Neural progenitor cell (in vitro differentiated cells): ENCODE measurements around the gene SPATA31D3. TPM values are rescaled to one million over a fixed set of nuclear protein-coding genes. Genes with fewer than 3 reads are reported as not detected.
"Not testable (repeated sequence)": the region's sequence is repeated elsewhere in the genome, so short reads cannot be mapped to it uniquely, and the experiment has no call there.

Experiments used
- DNase-seq: peaks from one replicate; pipeline ENCODE4 v3.0.0-alpha.2; 2016; ENCODE audit warnings: low spot score
- H2AFZ ChIP-seq: fragments of 200-600 bp; sonication (generic); replicated peaks from 2 replicates; pipeline ENCODE4 v1.6.1; 2016; ENCODE audit warnings: antibody characterized with exemption
- H3F3A ChIP-seq: fragments of 200-600 bp; sonication (generic); 2 replicates; pipeline ENCODE4 v1.6.1; 2016; ENCODE audit warnings: antibody characterized with exemption, low read depth
- H3K27ac ChIP-seq: fragments of 200-600 bp; sonication (generic); 2 replicates; pipeline ENCODE4 v1.5.1; 2016; ENCODE audit warnings: mild to moderate bottlenecking
- H3K27me3 ChIP-seq: fragments of 200-600 bp; sonication (generic); 2 replicates; pipeline ENCODE4 v1.6.1; 2016; ENCODE audit warnings: mild to moderate bottlenecking, moderate library complexity
- H3K36me3 ChIP-seq: fragments of 200-600 bp; sonication (generic); 2 replicates; pipeline ENCODE4 v1.5.1; 2016
- H3K4me1 ChIP-seq: fragments of 200-600 bp; sonication (generic); 2 replicates; pipeline ENCODE4 v1.6.1; 2016; ENCODE audit warnings: mixed run types
- H3K4me2 ChIP-seq: fragments of 200-600 bp; sonication (generic); 2 replicates; pipeline ENCODE4 v1.6.1; 2016
- H3K4me3 ChIP-seq: fragments of 200-600 bp; sonication (generic); 2 replicates; pipeline ENCODE4 v1.5.1; 2016
- H3K79me2 ChIP-seq: fragments of 200-600 bp; sonication (generic); 2 replicates; pipeline ENCODE4 v1.6.1; 2016; ENCODE audit warnings: low read depth
- H3K9ac ChIP-seq: fragments of 200-600 bp; sonication (generic); 2 replicates; pipeline ENCODE4 v1.6.1; 2016
- H3K9me3 ChIP-seq: fragments of 200-600 bp; sonication (generic); 2 replicates; pipeline ENCODE4 v1.5.1; 2016; ENCODE audit warnings: low read depth
- H4K20me1 ChIP-seq: fragments of 200-600 bp; sonication (generic); 2 replicates; pipeline ENCODE4 v1.6.1; 2016; ENCODE audit warnings: low read depth
- H3K27ac Mint-ChIP-seq: 3 replicates; pipeline ENCODE4 v1.8.0; 2021; ENCODE audit warnings: mixed read lengths
- H3K27me3 Mint-ChIP-seq: 2 replicates; pipeline ENCODE4 v1.8.0; 2022; ENCODE audit warnings: low read depth, mild to moderate bottlenecking, inconsistent platforms, moderate library complexity, mixed read lengths; ENCODE audit not compliant: insufficient read depth
- H3K36me3 Mint-ChIP-seq: 3 replicates; pipeline ENCODE4 v1.8.0; 2021; ENCODE audit warnings: mixed read lengths
- H3K4me1 Mint-ChIP-seq: 3 replicates; pipeline ENCODE4 v1.8.0; 2021; ENCODE audit warnings: mixed read lengths
- H3K4me3 Mint-ChIP-seq: 3 replicates; pipeline ENCODE4 v1.8.0; 2021; ENCODE audit warnings: mild to moderate bottlenecking, moderate library complexity, mixed read lengths
- H3K9me3 Mint-ChIP-seq: 3 replicates; pipeline ENCODE4 v1.8.0; 2020; ENCODE audit warnings: mixed read lengths
- CTCF ChIP-seq: fragments of 200-600 bp; sonication (generic); IDR thresholded peaks from 2 replicates; pipeline ENCODE4 v1.5.1; 2017; ENCODE audit warnings: antibody characterized with exemption, mild to moderate bottlenecking
- EZH2 ChIP-seq: fragments of 200-600 bp; sonication (generic); IDR thresholded peaks from 2 replicates; pipeline ENCODE4 v1.6.1; 2017; ENCODE audit warnings: antibody characterized with exemption, mild to moderate bottlenecking, moderate library complexity
- EZH2phosphoT487 ChIP-seq: fragments of 200-600 bp; sonication (generic); IDR thresholded peaks from 2 replicates; pipeline ENCODE4 v1.6.1; 2017; ENCODE audit warnings: antibody characterized with exemption
- total RNA-seq: library from RNA; depleted of rRNA; stranded (reverse); fragments of >200 nt; gene quantifications from 2 replicates; pipeline ENCODE4 v1.2.3, GENCODE V29; 2015; ENCODE audit warnings: low replicate concordance

The SPATA31D3 gene
- total RNA-seq, 1 donor from 2014 or later = not detected

- no peak overlapping the region for H3K4me3 Mint-ChIP-seq
- DNase-seq = no peak
- no peak overlapping the region for H2AFZ ChIP-seq
- H3K27me3 Mint-ChIP-seq = peaks cover 3% of the 10 kb centered on the region
- no peak overlapping the region for H3K4me2 ChIP-seq
- H3K4me1 ChIP-seq = no peaks in the 10 kb centered on the region
- H3K9ac ChIP-seq = no peak overlapping the region
- H3K36me3 ChIP-seq = no peaks in the 10 kb centered on the region
- no peaks in the 10 kb centered on the region for H4K20me1 ChIP-seq
- H3K9me3 ChIP-seq = no peaks in the 10 kb centered on the region
- no peaks in the 10 kb centered on the region for H3K79me2 ChIP-seq
- no peak overlapping the region for H3K27ac Mint-ChIP-seq
- no peak overlapping the region for H3K4me3 ChIP-seq
- H3F3A ChIP-seq = no peaks in the 10 kb centered on the region
- TF ChIP-seq EZH2phosphoT487 = no peak
- no peaks in the 10 kb centered on the region for H3K4me1 Mint-ChIP-seq
- H3K27me3 ChIP-seq = no peaks in the 10 kb centered on the region
- no peak overlapping the region for H3K27ac ChIP-seq
- no peaks in the 10 kb centered on the region for H3K36me3 Mint-ChIP-seq
- H3K9me3 Mint-ChIP-seq = no peaks in the 10 kb centered on the region
Observed at GRCh38 chr9:81912135-81912534, 31.2 kb upstream of the SPATA31D3 start.

- Histone ChIP-seq H3K27me3 (no peaks in the 10 kb centered on the region), H3F3A (no peaks in the 10 kb centered on the region), H2AFZ (no peak overlapping the region), H3K9ac (no peak overlapping the region), H3K36me3 (no peaks in the 10 kb centered on the region), H3K79me2 (no peaks in the 10 kb centered on the region), H3K4me3 (no peak overlapping the region), H3K9me3 (no peaks in the 10 kb centered on the region), H3K4me2 (no peak overlapping the region), H3K4me1 (no peaks in the 10 kb centered on the region), H3K27ac (no peak overlapping the region), H4K20me1 (no peaks in the 10 kb centered on the region)
- Mint-ChIP-seq H3K4me1 (no peaks in the 10 kb centered on the region), H3K27ac (no peak overlapping the region), H3K36me3 (no peaks in the 10 kb centered on the region), H3K4me3 (no peak overlapping the region), H3K9me3 (no peaks in the 10 kb centered on the region), H3K27me3 (peaks cover 3% of the 10 kb centered on the region)
- no peak for DNase-seq
- TF ChIP-seq EZH2 (no peak), EZH2phosphoT487 (no peak), CTCF (no peak)
Observed at GRCh38 chr9:81915801-81916505, 27.3 kb upstream of the SPATA31D3 start.

GRCh38 chr9:81918507-81918906 is 24.8 kb upstream of the SPATA31D3 start:
- not testable (repeated sequence) for H3K4me1 Mint-ChIP-seq, H2AFZ ChIP-seq, H3K4me2 ChIP-seq, H3K27ac Mint-ChIP-seq, H3K4me1 ChIP-seq, H3K27me3 ChIP-seq, DNase-seq, H3K9me3 ChIP-seq, H3K9ac ChIP-seq, H3K36me3 Mint-ChIP-seq, H3K4me3 Mint-ChIP-seq, H3K27me3 Mint-ChIP-seq, H3K4me3 ChIP-seq, H4K20me1 ChIP-seq, H3K36me3 ChIP-seq, H3K9me3 Mint-ChIP-seq, H3F3A ChIP-seq, H3K79me2 ChIP-seq, H3K27ac ChIP-seq

- not testable (repeated sequence) for H3K27ac Mint-ChIP-seq, H3K27me3 Mint-ChIP-seq, H3K9me3 Mint-ChIP-seq, H3K79me2 ChIP-seq, H3K27ac ChIP-seq, H3K4me1 Mint-ChIP-seq, H3K9ac ChIP-seq, H3K4me2 ChIP-seq, H3K4me1 ChIP-seq, H3K36me3 Mint-ChIP-seq, H3K4me3 ChIP-seq, H3K27me3 ChIP-seq, H3F3A ChIP-seq, H3K36me3 ChIP-seq, H2AFZ ChIP-seq, H4K20me1 ChIP-seq, H3K4me3 Mint-ChIP-seq, H3K9me3 ChIP-seq, DNase-seq
Observed at GRCh38 chr9:81928305-81928704, 15.0 kb upstream of the SPATA31D3 start, which contains the start of gene SPATA31D4. Gene SPATA31D4 (plus strand): TSS chr9:81928428. CDS start chr9:81928514, 86 bp downstream.

GRCh38 chr9:81930147-81930546 is 13.2 kb upstream of the SPATA31D3 start:
- not testable (repeated sequence) for H3F3A ChIP-seq, H3K27ac ChIP-seq, H3K79me2 ChIP-seq, H3K36me3 Mint-ChIP-seq, H3K9ac ChIP-seq, DNase-seq, H3K4me1 Mint-ChIP-seq, H4K20me1 ChIP-seq, H3K4me3 Mint-ChIP-seq, H3K9me3 Mint-ChIP-seq, H3K4me1 ChIP-seq, H3K27me3 Mint-ChIP-seq, H3K9me3 ChIP-seq, H2AFZ ChIP-seq, H3K36me3 ChIP-seq, H3K27me3 ChIP-seq, H3K27ac Mint-ChIP-seq, H3K4me2 ChIP-seq, H3K4me3 ChIP-seq

GRCh38 chr9:81933547-81933946 is 9.8 kb upstream of the SPATA31D3 start:
- not testable (repeated sequence) for H3K36me3 Mint-ChIP-seq, H3K27me3 Mint-ChIP-seq, H3K79me2 ChIP-seq

GRCh38 chr9:81948650-81949049 is 5.3 kb downstream of the SPATA31D3 start:
- not testable (repeated sequence) for H3K4me3 Mint-ChIP-seq, H3K36me3 ChIP-seq, H3K9me3 Mint-ChIP-seq, DNase-seq, H3K36me3 Mint-ChIP-seq, H2AFZ ChIP-seq, H3K79me2 ChIP-seq, H3K9me3 ChIP-seq, H3F3A ChIP-seq, H3K4me3 ChIP-seq, H3K9ac ChIP-seq, H3K27ac Mint-ChIP-seq, H3K27me3 Mint-ChIP-seq, H3K4me1 ChIP-seq, H3K4me1 Mint-ChIP-seq, H4K20me1 ChIP-seq, H3K27ac ChIP-seq, H3K27me3 ChIP-seq, H3K4me2 ChIP-seq

More at GRCh38 chr9:81933547-81933946, 9.8 kb upstream of the SPATA31D3 start:
- H3K4me2 ChIP-seq, H3K9me3 Mint-ChIP-seq, H3K36me3 ChIP-seq, H3K9ac ChIP-seq, H3K27ac ChIP-seq, H3K27me3 ChIP-seq, H3K27ac Mint-ChIP-seq, DNase-seq, H2AFZ ChIP-seq, H3K4me1 Mint-ChIP-seq, H3F3A ChIP-seq, H3K4me3 ChIP-seq, H3K9me3 ChIP-seq, H4K20me1 ChIP-seq, H3K4me3 Mint-ChIP-seq, H3K4me1 ChIP-seq: not testable (repeated sequence)
